ENCODE results near the gene FOXL1. TPM values are rescaled to one million over a fixed set of nuclear protein-coding genes. Genes with fewer than 3 reads are reported as not detected.

FOXL1 gene
- total and polyA plus RNA-seq, 12 donors, result 0.18 to 2.1 (median 0.69) TPM

GRCh38 chr16:86531641-86532525, 46.5 kb upstream of the FOXL1 start:
- Histone ChIP-seq H3K36me3 (replicated peaks in 1 of 2) (no peaks in the 10 kb centered on the region), H3K9me3 (replicated peaks in 1 of 3) (no peaks in the 10 kb centered on the region), H3K27me3 (no peaks in the 10 kb centered on the region), H3K4me3 (no peak overlapping the region), H3K27ac (peak overlapping the region in 3 of 5 donors; percentile 61 to 85 (median 76)), H3K4me1 (replicated peaks in 1 of 2) (peaks cover 0 to 23% of the 10 kb centered on the region in 2 donors)
- no peak for DNase-seq
- 90 to 95% (median 93%) methylated on average over 28 to 49 of the region's 49 CpGs for WGBS, 4 donors
- TF ChIP-seq POLR2A (IDR thresholded peaks at IDR 0.05) (no peak), CTCF (IDR thresholded peaks at IDR 0.05) (no peak)
- intact Hi-C loops (cut with DNase I), result no loop called here

GRCh38 chr16:86532526-86532815, 45.9 kb upstream of the FOXL1 start:
- Histone ChIP-seq H3K27me3 (no peaks in the 10 kb centered on the region), H3K9me3 (replicated peaks in 1 of 3) (no peaks in the 10 kb centered on the region), H3K4me1 (replicated peaks in 1 of 2) (peaks cover 0 to 23% of the 10 kb centered on the region in 2 donors), H3K27ac (no peak overlapping the region), H3K4me3 (no peak overlapping the region), H3K36me3 (replicated peaks in 1 of 2) (peaks cover 0 to under 1% of the 10 kb centered on the region in 2 donors)
- WGBS, 4 donors, result 95 to 96% (median 95%) methylated on average over 7 of the region's 7 CpGs; no CpG with 5 or more reads in 1 of the 4 donors
- no peak for TF ChIP-seq POLR2A (IDR thresholded peaks at IDR 0.05)
- no peak for TF ChIP-seq CTCF (IDR thresholded peaks at IDR 0.05)
- no peak for DNase-seq
- intact Hi-C loops (cut with DNase I), result no loop called here

GRCh38 chr16:86533076-86533475, 45.3 kb upstream of the FOXL1 start:
- Histone ChIP-seq H3K27me3 (no peaks in the 10 kb centered on the region), H3K27ac (no peak overlapping the region), H3K4me3 (no peak overlapping the region), H3K36me3 (replicated peaks in 1 of 2) (peaks cover 0 to 6% of the 10 kb centered on the region in 2 donors), H3K9me3 (replicated peaks in 1 of 3) (no peaks in the 10 kb centered on the region), H3K4me1 (replicated peaks in 1 of 2) (peaks cover 0 to 23% of the 10 kb centered on the region in 2 donors)
- TF ChIP-seq POLR2A (IDR thresholded peaks at IDR 0.05) (no peak), CTCF (IDR thresholded peaks at IDR 0.05) (no peak)
- no peak for DNase-seq
- intact Hi-C loops (cut with DNase I), result no loop called here
- 92 to 96% (median 95%) methylated on average over 8 of the region's 8 CpGs for WGBS, 4 donors

GRCh38 chr16:86533767-86534351, 44.5 kb upstream of the FOXL1 start:
- 90 to 96% (median 94%) methylated on average over 8 of the region's 8 CpGs for WGBS, 4 donors
- H3K4me3 ChIP-seq, result no peak overlapping the region
- H3K4me1 ChIP-seq (replicated peaks in 1 of 2), result peaks cover 0 to 21% of the 10 kb centered on the region in 2 donors
- no peaks in the 10 kb centered on the region for H3K9me3 ChIP-seq (replicated peaks in 1 of 3)
- no peak overlapping the region for H3K27ac ChIP-seq
- H3K36me3 ChIP-seq (replicated peaks in 1 of 2), result peaks cover 0 to 14% of the 10 kb centered on the region in 2 donors
- intact Hi-C loops (cut with DNase I), result no loop called here
- no peaks in the 10 kb centered on the region for H3K27me3 ChIP-seq
- no peak for DNase-seq
- TF ChIP-seq POLR2A (IDR thresholded peaks at IDR 0.05), result no peak
- no peak for TF ChIP-seq CTCF (IDR thresholded peaks at IDR 0.05)
